ENCODE measurements around the gene NTHL1.

The NTHL1 gene

GRCh38 chr16:2074071-2074470 lies 26.4 kb upstream of the NTHL1 start:
- no peak for TF ChIP-seq MAX (IDR thresholded peaks at IDR 0.05)
- no peak for TF ChIP-seq CEBPB (IDR thresholded peaks at IDR 0.05)
- no peak for TF ChIP-seq TEAD4 (IDR thresholded peaks at IDR 0.05)
- no peak for TF ChIP-seq YY1 (IDR thresholded peaks at IDR 0.05; ENCODE audit: low read depth)
- TF ChIP-seq ZBTB7A (IDR thresholded peaks at IDR 0.05; ENCODE audit: low read depth) = no peak
- TF ChIP-seq EP300 (IDR thresholded peaks at IDR 0.05; ENCODE audit: borderline replicate concordance) = no peak
- no peak for TF ChIP-seq NFIC (IDR thresholded peaks at IDR 0.05)
- TF ChIP-seq RAD21 (IDR thresholded peaks at IDR 0.05; ENCODE audit: low read depth) = no peak
- TF ChIP-seq, protein P1, sequence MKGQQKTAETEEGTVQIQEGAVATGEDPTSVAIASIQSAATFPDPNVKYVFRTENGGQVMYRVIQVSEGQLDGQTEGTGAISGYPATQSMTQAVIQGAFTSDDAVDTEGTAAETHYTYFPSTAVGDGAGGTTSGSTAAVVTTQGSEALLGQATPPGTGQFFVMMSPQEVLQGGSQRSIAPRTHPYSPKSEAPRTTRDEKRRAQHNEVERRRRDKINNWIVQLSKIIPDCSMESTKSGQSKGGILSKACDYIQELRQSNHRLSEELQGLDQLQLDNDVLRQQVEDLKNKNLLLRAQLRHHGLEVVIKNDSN (IDR thresholded peaks at IDR 0.05) = no peak
- no peak for TF ChIP-seq TCF12 (IDR thresholded peaks at IDR 0.05; ENCODE audit: low read depth)
- no peak for TF ChIP-seq EGR1 (IDR thresholded peaks at IDR 0.05)
- TF ChIP-seq FOXM1 (IDR thresholded peaks at IDR 0.05; ENCODE audit: borderline replicate concordance, low read depth) = no peak

DNA sequence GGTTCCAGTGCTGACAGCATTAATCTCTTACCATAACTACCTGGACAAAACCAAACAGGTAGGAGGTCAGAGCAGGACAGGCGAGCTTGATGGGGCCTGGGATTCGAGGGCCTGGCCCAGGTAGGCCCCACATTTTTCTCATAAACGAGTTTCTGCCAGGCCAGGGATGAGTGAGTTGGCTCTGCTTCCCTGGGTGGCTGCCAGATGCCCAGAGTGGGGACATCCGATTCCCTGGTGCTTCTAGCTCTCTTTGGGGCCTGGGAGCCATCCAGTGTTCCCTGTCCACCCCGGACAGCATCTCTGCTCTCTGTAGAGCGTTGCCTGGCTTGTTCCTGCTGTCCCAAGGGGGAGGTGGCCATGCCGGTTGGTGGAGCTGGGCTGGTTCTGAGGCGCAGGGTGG lies 25.3 kb upstream of the NTHL1 start:
- TF ChIP-seq, protein P2, sequence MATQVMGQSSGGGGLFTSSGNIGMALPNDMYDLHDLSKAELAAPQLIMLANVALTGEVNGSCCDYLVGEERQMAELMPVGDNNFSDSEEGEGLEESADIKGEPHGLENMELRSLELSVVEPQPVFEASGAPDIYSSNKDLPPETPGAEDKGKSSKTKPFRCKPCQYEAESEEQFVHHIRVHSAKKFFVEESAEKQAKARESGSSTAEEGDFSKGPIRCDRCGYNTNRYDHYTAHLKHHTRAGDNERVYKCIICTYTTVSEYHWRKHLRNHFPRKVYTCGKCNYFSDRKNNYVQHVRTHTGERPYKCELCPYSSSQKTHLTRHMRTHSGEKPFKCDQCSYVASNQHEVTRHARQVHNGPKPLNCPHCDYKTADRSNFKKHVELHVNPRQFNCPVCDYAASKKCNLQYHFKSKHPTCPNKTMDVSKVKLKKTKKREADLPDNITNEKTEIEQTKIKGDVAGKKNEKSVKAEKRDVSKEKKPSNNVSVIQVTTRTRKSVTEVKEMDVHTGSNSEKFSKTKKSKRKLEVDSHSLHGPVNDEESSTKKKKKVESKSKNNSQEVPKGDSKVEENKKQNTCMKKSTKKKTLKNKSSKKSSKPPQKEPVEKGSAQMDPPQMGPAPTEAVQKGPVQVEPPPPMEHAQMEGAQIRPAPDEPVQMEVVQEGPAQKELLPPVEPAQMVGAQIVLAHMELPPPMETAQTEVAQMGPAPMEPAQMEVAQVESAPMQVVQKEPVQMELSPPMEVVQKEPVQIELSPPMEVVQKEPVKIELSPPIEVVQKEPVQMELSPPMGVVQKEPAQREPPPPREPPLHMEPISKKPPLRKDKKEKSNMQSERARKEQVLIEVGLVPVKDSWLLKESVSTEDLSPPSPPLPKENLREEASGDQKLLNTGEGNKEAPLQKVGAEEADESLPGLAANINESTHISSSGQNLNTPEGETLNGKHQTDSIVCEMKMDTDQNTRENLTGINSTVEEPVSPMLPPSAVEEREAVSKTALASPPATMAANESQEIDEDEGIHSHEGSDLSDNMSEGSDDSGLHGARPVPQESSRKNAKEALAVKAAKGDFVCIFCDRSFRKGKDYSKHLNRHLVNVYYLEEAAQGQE (IDR thresholded peaks at IDR 0.05; ENCODE audit: low read depth) = no peak
- TF ChIP-seq YY1 (IDR thresholded peaks at IDR 0.05; ENCODE audit: low read depth) (no peak), TEAD4 (IDR thresholded peaks at IDR 0.05) (no peak), TCF12 (IDR thresholded peaks at IDR 0.05; ENCODE audit: low read depth) (no peak), RAD21 (IDR thresholded peaks at IDR 0.05; ENCODE audit: low read depth) (no peak), CREB1 (IDR thresholded peaks at IDR 0.05; ENCODE audit: low read depth) (no peak), CEBPB (IDR thresholded peaks at IDR 0.05) (no peak), EGR1 (IDR thresholded peaks at IDR 0.05) (no peak), ZBTB7A (IDR thresholded peaks at IDR 0.05; ENCODE audit: low read depth) (no peak), EP300 (IDR thresholded peaks at IDR 0.05; ENCODE audit: borderline replicate concordance) (no peak), NFIC (IDR thresholded peaks at IDR 0.05) (no peak)
- TF ChIP-seq, protein P1 (IDR thresholded peaks at IDR 0.05) = no peak

GRCh38 chr16:2071454-2072202 lies 24.0 kb upstream of the NTHL1 start:
- TF ChIP-seq YY1 (IDR thresholded peaks at IDR 0.05; ENCODE audit: low read depth) (no peak), ZBTB7A (IDR thresholded peaks at IDR 0.05; ENCODE audit: low read depth) (no peak), EGR1 (IDR thresholded peaks at IDR 0.05) (no peak), EP300 (IDR thresholded peaks at IDR 0.05; ENCODE audit: borderline replicate concordance) (no peak), NFIC (IDR thresholded peaks at IDR 0.05) (no peak), TEAD4 (IDR thresholded peaks at IDR 0.05) (no peak), FOXM1 (IDR thresholded peaks at IDR 0.05; ENCODE audit: borderline replicate concordance, low read depth) (no peak), CREB1 (IDR thresholded peaks at IDR 0.05; ENCODE audit: low read depth) (no peak), TAF1 (IDR thresholded peaks at IDR 0.05; ENCODE audit: low read depth) (no peak), CEBPB (IDR thresholded peaks at IDR 0.05) (no peak), MAX (IDR thresholded peaks at IDR 0.05) (no peak), TCF12 (IDR thresholded peaks at IDR 0.05; ENCODE audit: low read depth) (no peak)
- TF ChIP-seq, protein P1 (IDR thresholded peaks at IDR 0.05) = no peak
- TF ChIP-seq, protein P2 (IDR thresholded peaks at IDR 0.05; ENCODE audit: low read depth) = no peak

DNA sequence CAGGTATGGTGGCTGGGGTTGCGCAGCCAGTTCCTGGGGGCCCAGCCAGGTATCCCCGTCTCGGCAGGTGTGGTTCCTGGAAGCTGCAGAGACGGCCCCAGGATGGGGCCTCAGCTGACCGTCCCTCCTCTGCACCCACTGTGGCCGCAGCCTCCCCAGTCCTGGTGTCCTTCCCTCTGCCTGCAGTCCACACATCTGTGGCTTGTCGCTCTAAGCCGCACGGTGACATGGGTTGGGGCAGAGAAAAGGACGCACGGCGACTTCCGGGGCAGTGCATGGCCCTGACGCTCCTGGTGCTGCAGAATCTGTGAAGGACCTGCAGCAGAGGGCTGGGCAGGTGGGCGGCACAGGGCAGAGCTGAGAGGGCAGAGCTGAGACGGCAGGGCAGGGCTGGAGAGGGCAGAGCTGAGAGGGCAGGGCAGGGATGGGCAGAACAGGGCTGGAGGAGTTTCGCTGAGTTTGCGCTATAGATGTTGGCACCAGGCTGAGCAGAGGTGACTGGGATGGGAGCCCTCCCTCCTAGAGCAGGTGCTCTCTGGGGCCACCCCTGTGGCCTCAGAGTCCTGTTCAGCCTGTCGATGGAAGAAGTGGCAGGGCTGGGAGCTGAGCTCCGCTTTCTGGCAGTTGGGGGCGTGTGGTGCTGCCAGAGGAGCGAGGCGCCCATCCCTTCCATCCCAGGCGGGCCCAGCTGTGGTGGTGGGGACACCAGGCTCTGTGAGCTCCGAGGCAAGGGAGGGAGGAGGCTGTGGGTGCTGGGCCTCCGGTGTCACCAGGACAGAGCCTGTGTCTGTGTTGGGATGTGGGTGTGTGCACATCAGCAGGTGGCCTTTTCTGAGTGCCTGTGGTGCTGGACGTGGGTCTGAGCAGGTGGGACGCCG lies 23.2 kb upstream of the NTHL1 start:
- TF ChIP-seq EGR1 (IDR thresholded peaks at IDR 0.05) = no peak
- TF ChIP-seq, protein P1 (IDR thresholded peaks at IDR 0.05) = no peak

Data from Ishikawa (cell line).